Heart left ventricle (tissue), 13 donors: ENCODE results near the gene TTC7B.

Source experiments
- POLR2A ChIP-seq, 2 donors: fragments of 450-650 bp; IDR thresholded peaks; one replicate each; pipeline ENCODE4 v1.6.1; 2017; ENCODE audit warnings: antibody characterized with exemption in 2 of 2, mild to moderate bottlenecking in 2 of 2, moderate library complexity in 2 of 2
- TF ChIP-seq, protein P1 (sequence below), 12 donors: fragments of 200-600 bp; sonication (generic) in 4 of 12; IDR thresholded peaks; one replicate each; pipeline versions ENCODE4 v1.5.0 to v1.8.0; 2018 to 2022; ENCODE audit warnings: antibody characterized with exemption in 12 of 12, mild to moderate bottlenecking in 5 of 12
- donor health status: ischemic (EF 13 %, LVEDD 7.1; RV severe dilation, severe dysfunction).
- donor health status: DM: no; HTN: yes; CAD: no.
- donor health status: DM: no; HTN: no; CAD: no.
- donor health status: ischemic (EF 25% LVEDD 6.9; RV normal size, moderate dysfunction).
- donor health status: ischemic (EF 25% LVEDD 5.7; RV mildly dilated, moderate dysfunction).
- donor health status: ischemic (EF 35%, LVEDD 5.7; RV mildly dilated, moderate dysfunction).
- donor health status: nonischemic (EF 11% LVEDD 7.7; RV severe dilation, severe dysfunction).
- donor health status: DM: yes; HTN: yes; CAD: no.
- donor health status: PGD.
- donor health status: ischemic (EF 29% LVEDD 5.4; RV normal size, mild dysfunction).
- donor health status: nonischemic (EF 23%, LVEDD 6.1; RV moderate dilation, normal function).

DNA sequence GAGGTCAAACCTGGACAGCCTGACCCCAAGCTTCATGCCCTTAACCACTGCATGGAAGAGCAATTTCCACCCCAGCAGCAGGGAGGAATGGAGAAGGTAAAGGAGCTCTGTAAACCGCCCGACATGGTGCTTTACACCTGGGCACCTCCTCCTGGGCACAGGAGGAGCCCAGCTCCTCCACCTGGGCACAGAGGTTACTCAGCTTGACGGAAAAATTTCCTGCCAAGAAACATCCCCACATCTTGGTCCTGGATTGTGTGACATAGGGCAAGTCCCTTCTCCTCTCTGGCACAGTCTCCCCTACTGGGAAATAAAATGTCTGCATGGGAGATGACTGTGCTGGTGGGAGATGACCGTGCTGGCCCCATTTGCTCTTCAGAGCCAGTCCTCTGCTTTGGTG is 40.8 kb downstream of the TTC7B start:
- TF ChIP-seq, protein P1, sequence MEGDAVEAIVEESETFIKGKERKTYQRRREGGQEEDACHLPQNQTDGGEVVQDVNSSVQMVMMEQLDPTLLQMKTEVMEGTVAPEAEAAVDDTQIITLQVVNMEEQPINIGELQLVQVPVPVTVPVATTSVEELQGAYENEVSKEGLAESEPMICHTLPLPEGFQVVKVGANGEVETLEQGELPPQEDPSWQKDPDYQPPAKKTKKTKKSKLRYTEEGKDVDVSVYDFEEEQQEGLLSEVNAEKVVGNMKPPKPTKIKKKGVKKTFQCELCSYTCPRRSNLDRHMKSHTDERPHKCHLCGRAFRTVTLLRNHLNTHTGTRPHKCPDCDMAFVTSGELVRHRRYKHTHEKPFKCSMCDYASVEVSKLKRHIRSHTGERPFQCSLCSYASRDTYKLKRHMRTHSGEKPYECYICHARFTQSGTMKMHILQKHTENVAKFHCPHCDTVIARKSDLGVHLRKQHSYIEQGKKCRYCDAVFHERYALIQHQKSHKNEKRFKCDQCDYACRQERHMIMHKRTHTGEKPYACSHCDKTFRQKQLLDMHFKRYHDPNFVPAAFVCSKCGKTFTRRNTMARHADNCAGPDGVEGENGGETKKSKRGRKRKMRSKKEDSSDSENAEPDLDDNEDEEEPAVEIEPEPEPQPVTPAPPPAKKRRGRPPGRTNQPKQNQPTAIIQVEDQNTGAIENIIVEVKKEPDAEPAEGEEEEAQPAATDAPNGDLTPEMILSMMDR (IDR thresholded peaks at IDR 0.05): no peak
- TF ChIP-seq POLR2A (IDR thresholded peaks at IDR 0.05): no peak
